Aorta (tissue), 5 donors: ENCODE results near the gene KCNH1. TPM values are rescaled to one million over a fixed set of nuclear protein-coding genes. Genes with fewer than 3 reads are reported as not detected.

ENCODE experiments used
- ATAC-seq: fragments of 200-7000 bp; cut with Tn5 transposase; one replicate; pipeline ENCODE4 v1.9.1; 2022; ENCODE audit warnings: moderate library complexity; ENCODE audit not compliant: low FRiP score
- DNase-seq, 2 donors: peaks; one replicate each; pipeline ENCODE4 v3.0.0-alpha.2; 2020
- H3K27ac ChIP-seq, 2 donors: one replicate each; pipeline ENCODE4 v1.5.1; 2013; ENCODE audit warnings: low read length in 2 of 2, mild to moderate bottlenecking in 2 of 2, moderate library complexity in 2 of 2, control low read depth in 1 of 2, inconsistent platforms in 1 of 2, low read depth in 1 of 2
- H3K27me3 ChIP-seq, 2 donors: one replicate each; pipeline ENCODE4 v1.6.1; 2013; ENCODE audit warnings: control low read depth in 1 of 2, low read length in 1 of 2, mild to moderate bottlenecking in 1 of 2, moderate library complexity in 1 of 2; ENCODE audit not compliant: insufficient read depth in 2 of 2, control insufficient read depth in 1 of 2
- H3K36me3 ChIP-seq, 2 donors: one replicate each; pipeline ENCODE4 v1.6.1; 2013; ENCODE audit warnings: control low read depth in 1 of 2, low read length in 1 of 2, mild to moderate bottlenecking in 1 of 2; ENCODE audit not compliant: insufficient read depth in 2 of 2, control insufficient read depth in 1 of 2
- H3K4me1 ChIP-seq, 2 donors: one replicate each; pipeline ENCODE4 v1.6.1; 2013; ENCODE audit warnings: low read length in 2 of 2, control low read depth in 1 of 2, mild to moderate bottlenecking in 1 of 2, moderate library complexity in 1 of 2; ENCODE audit not compliant: insufficient read depth in 2 of 2, control insufficient read depth in 1 of 2
- H3K4me3 ChIP-seq, 2 donors: one replicate each; pipeline ENCODE4 v1.5.1; 2013; ENCODE audit warnings: low read length in 2 of 2, control low read depth in 1 of 2, mild to moderate bottlenecking in 1 of 2
- H3K9me3 ChIP-seq: one replicate; pipeline ENCODE4 v1.6.1; 2013; ENCODE audit warnings: mild to moderate bottlenecking, low read length; ENCODE audit not compliant: control insufficient read depth
- WGBS, 2 donors: extraction: QIAGEN DNeasy Blood & Tissue Kit; methylation state at CpG; one replicate each; pipeline ENCODE4 v1.1.7; 2013; 5-methylcytosine and 5-hydroxymethylcytosine counted together
- intact Hi-C, 2 donors: fragments of 100-400 bp; cut with DNase I; formaldehyde crosslinking; loops; one replicate each; pipeline versions ENCODE4 v1.14.2 to v1.15.0; 2022
- polyA plus RNA-seq, 2 donors: library from polyadenylated mRNA; stranded (reverse); fragments of 200-250 nt; gene quantifications; one replicate each; pipeline ENCODE4 v1.2.3, GENCODE V29; 2013
- total RNA-seq, 2 donors: library from RNA; stranded (reverse); fragmentation: NEBNext Ultra II Directional; extraction: Animal tissue kit (Norgen Biotek cat#: 25700); gene quantifications; one replicate each; pipeline ENCODE4 v1.2.1, GENCODE V29; 2021
- donor health status: healthy with polysubstance abuse.
- donor health status: Bipolar disorder and iron deficiency.
- donor health status: DM: no; HTN: no; CAD: no.
- donor health status: DM: no; HTN: no; CAD: no.
- donor health status: DM: yes; HTN: yes; CAD: no.

The KCNH1 gene
- total and polyA plus RNA-seq, 4 donors, result 0.03 to 0.96 (median 0.19) TPM; not detected in 1

DNA sequence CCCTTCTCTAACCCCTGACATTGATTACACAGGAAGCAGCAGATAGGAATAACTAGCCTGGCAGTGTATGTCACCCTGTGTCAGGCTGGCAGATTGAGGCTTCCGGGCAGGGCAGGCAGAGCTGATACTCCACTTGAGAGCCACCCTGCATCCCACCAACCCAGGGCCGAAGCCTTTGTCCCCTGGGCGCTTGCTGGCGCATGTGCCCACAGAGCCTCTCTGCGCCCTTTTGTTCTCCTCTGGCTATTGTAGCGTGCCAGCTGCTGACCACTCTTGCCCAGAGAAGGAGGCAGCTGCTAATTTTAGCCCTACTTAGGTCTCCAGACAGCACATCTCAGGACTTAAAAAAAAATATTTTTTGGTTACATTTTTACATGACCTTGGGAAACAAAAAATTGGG lies 500.3 kb downstream of the KCNH1 start:
- no peak overlapping the region for H3K4me3 ChIP-seq
- intact Hi-C loops, result no loop called here
- no peaks in the 10 kb centered on the region for H3K4me1 ChIP-seq
- H3K27me3 ChIP-seq, result no peaks in the 10 kb centered on the region
- DNase-seq (no peak), ATAC-seq (no peak)
- no peaks in the 10 kb centered on the region for H3K36me3 ChIP-seq
- no peak overlapping the region for H3K27ac ChIP-seq
- H3K9me3 ChIP-seq, result no peaks in the 10 kb centered on the region
- WGBS, 2 donors, result 64 to 80% methylated on average over 6 of the region's 6 CpGs

- H3K4me3 ChIP-seq, result no peak overlapping the region
- no peak for ATAC-seq
- no peaks in the 10 kb centered on the region for H3K9me3 ChIP-seq
- H3K27ac ChIP-seq, result no peak overlapping the region
- 89 to 93% methylated on average over 3 of the region's 3 CpGs for WGBS, 2 donors
- DNase-seq, result no peak
- no peaks in the 10 kb centered on the region for H3K36me3 ChIP-seq
- H3K27me3 ChIP-seq, result no peaks in the 10 kb centered on the region
- intact Hi-C loops, result no loop called here
- no peaks in the 10 kb centered on the region for H3K4me1 ChIP-seq
These were observed 500.8 kb downstream of the KCNH1 start for GRCh38 chr1:210633140-210633539.

DNA sequence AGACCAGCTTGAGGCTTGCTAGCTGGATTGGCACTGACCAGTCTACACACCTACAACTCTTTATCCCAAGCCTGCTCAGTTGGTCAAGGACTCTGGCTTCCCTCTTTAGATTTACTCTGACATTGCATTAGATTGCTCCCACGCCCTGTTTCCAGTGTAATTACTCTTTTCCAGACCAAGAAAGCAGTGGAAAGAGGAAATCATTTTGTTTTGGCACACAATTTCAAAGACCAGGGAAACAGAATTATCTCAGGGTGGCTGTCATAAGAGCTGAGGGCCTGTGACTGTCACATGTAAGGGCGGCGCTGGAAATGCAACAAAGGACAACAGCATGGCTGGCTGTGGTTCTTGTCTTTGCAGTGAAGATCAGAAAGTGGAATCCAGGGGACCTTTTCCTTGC lies 502.5 kb downstream of the KCNH1 start:
- 89 to 90% methylated on average over 3 of the region's 3 CpGs for WGBS, 2 donors
- Histone ChIP-seq H3K4me1 (no peaks in the 10 kb centered on the region), H3K27me3 (no peaks in the 10 kb centered on the region), H3K4me3 (no peak overlapping the region), H3K27ac (no peak overlapping the region), H3K36me3 (no peaks in the 10 kb centered on the region), H3K9me3 (no peaks in the 10 kb centered on the region)
- intact Hi-C loops, result no loop called here
- ATAC-seq (no peak), DNase-seq (no peak)

- H3K36me3 ChIP-seq, result no peaks in the 10 kb centered on the region
- no peaks in the 10 kb centered on the region for H3K27me3 ChIP-seq
- H3K27ac ChIP-seq, result no peak overlapping the region
- intact Hi-C loops, result no loop called here
- no peak for DNase-seq
- no peak overlapping the region for H3K4me3 ChIP-seq
- no peak for ATAC-seq
- 86 to 89% methylated on average over 2 of the region's 2 CpGs for WGBS, 2 donors
- H3K9me3 ChIP-seq, result no peaks in the 10 kb centered on the region
- no peaks in the 10 kb centered on the region for H3K4me1 ChIP-seq
These were observed 504.7 kb downstream of the KCNH1 start for GRCh38 chr1:210629276-210629675.

- H3K4me3 ChIP-seq, result no peak overlapping the region
- no peaks in the 10 kb centered on the region for H3K4me1 ChIP-seq
- H3K36me3 ChIP-seq, result no peaks in the 10 kb centered on the region
- no peaks in the 10 kb centered on the region for H3K9me3 ChIP-seq
- H3K27ac ChIP-seq, result no peak overlapping the region
- intact Hi-C loops, result no loop called here
- ATAC-seq, result no peak
- no peak for DNase-seq
- no peaks in the 10 kb centered on the region for H3K27me3 ChIP-seq
These were observed 506.2 kb downstream of the KCNH1 start for GRCh38 chr1:210627755-210628154.

Other genes starting within 250 kb of the KCNH1 start
- gene RCOR3, start 125.2 kb upstream of the KCNH1 start, total RNA-seq, result 10 to 100 TPM; 52.4 to 70.7 TPM
- gene RCOR3, start 125.2 kb upstream of the KCNH1 start, polyA plus RNA-seq, result 10 to 100 TPM; 12.5 to 29.4 TPM
- gene TRAF5, start 192.7 kb upstream of the KCNH1 start, total RNA-seq, result 10 to 100 TPM; 51.5 to 54.9 TPM
- 10 to 100 TPM in 1 of 2 donors, 1 to 10 TPM in 1; 9.0 to 59.5 TPM for gene TRAF5, start 192.7 kb upstream of the KCNH1 start, polyA plus RNA-seq